Osteoblast (primary cell): ENCODE data around the gene SEC24B. TPM values are rescaled to one million over a fixed set of nuclear protein-coding genes. Genes with fewer than 3 reads are reported as not detected.

Experiments used
- DNase-seq: peaks from one replicate; pipeline ENCODE4 v3.0.0; 2011; ENCODE audit warnings: low spot score, mixed read lengths; ENCODE audit not compliant: insufficient read length; ENCODE audit errors: missing footprints
- H2AFZ ChIP-seq: 2 replicates; pipeline ENCODE4 v1.6.0; 2011; ENCODE audit warnings: mild to moderate bottlenecking, low read length
- H3K27ac ChIP-seq: 2 replicates; pipeline ENCODE4 v1.5.1; 2011; ENCODE audit warnings: mild to moderate bottlenecking, low read depth, low read length, moderate library complexity
- H3K27me3 ChIP-seq: 2 replicates; pipeline ENCODE4 v1.6.0; 2012; ENCODE audit warnings: mild to moderate bottlenecking, control low read depth, inconsistent platforms, low read length, moderate library complexity; ENCODE audit not compliant: insufficient read depth
- H3K36me3 ChIP-seq: 2 replicates; pipeline ENCODE4 v1.5.1; 2011; ENCODE audit warnings: mild to moderate bottlenecking, low read length, control low read depth, moderate library complexity; ENCODE audit not compliant: insufficient read depth
- H3K4me1 ChIP-seq: 2 replicates; pipeline ENCODE4 v1.5.1; 2011; ENCODE audit warnings: mild to moderate bottlenecking, low read length, control low read depth, moderate library complexity; ENCODE audit not compliant: insufficient read depth
- H3K4me2 ChIP-seq: 2 replicates; pipeline ENCODE4 v1.6.0; 2011; ENCODE audit warnings: mild to moderate bottlenecking, low read length; ENCODE audit not compliant: insufficient read depth
- H3K4me3 ChIP-seq: fragments of 200-600 bp; sonication (generic); 3 replicates; pipeline ENCODE4 v1.5.1; 2012; ENCODE audit warnings: mild to moderate bottlenecking, low read length, inconsistent platforms; ENCODE audit not compliant: insufficient read depth
- H3K79me2 ChIP-seq: 2 replicates; pipeline ENCODE4 v1.6.0; 2012; ENCODE audit warnings: mild to moderate bottlenecking, low read length, control low read depth, inconsistent platforms; ENCODE audit not compliant: insufficient read depth
- H3K9me3 ChIP-seq: 2 replicates; pipeline ENCODE4 v1.5.1; 2011; ENCODE audit warnings: low read depth, low read length, control low read depth
- H4K20me1 ChIP-seq: 2 replicates; pipeline ENCODE4 v1.6.0; 2012; ENCODE audit warnings: mild to moderate bottlenecking, low read length, control low read depth; ENCODE audit not compliant: insufficient read depth
- CTCF ChIP-seq: IDR thresholded peaks from 2 replicates; pipeline ENCODE4 v1.5.1; 2011; ENCODE audit warnings: mild to moderate bottlenecking, low read depth, low read length, moderate library complexity; ENCODE audit errors: extremely low read depth
- total RNA-seq: library from RNA; depleted of rRNA; stranded (reverse); fragments of >200 nt; gene quantifications from 2 replicates; pipeline ENCODE4 v1.2.3, GENCODE V29; 2012

SEC24B gene
- total RNA-seq, 1 donor = 18.1 TPM

- no peak overlapping the region for H3K27ac ChIP-seq
These were observed 111.8 kb downstream of the SEC24B start for GRCh38 chr4:109545401-109545800.

GRCh38 chr4:109547394-109547793 is 113.8 kb downstream of the SEC24B start:
- H3K36me3 ChIP-seq = peaks cover 21% of the 10 kb centered on the region
- H3K4me2 ChIP-seq = no peak overlapping the region
- H3K79me2 ChIP-seq = no peaks in the 10 kb centered on the region
- H4K20me1 ChIP-seq = peaks cover 3% of the 10 kb centered on the region
- TF ChIP-seq CTCF = no peak
- H3K4me1 ChIP-seq = peaks cover 6% of the 10 kb centered on the region
- no peak overlapping the region for H3K27ac ChIP-seq
- DNase-seq = peak; percentile 19
- no peaks in the 10 kb centered on the region for H3K9me3 ChIP-seq
- no peak overlapping the region for H2AFZ ChIP-seq
- H3K27me3 ChIP-seq = no peaks in the 10 kb centered on the region
- H3K4me3 ChIP-seq = no peak overlapping the region

More at GRCh38 chr4:109545401-109545800, 111.8 kb downstream of the SEC24B start:
- H3K9me3 ChIP-seq = no peaks in the 10 kb centered on the region
- no peak for TF ChIP-seq CTCF
- no peak overlapping the region for H3K4me2 ChIP-seq
- no peaks in the 10 kb centered on the region for H3K27me3 ChIP-seq
- DNase-seq = no peak
- no peaks in the 10 kb centered on the region for H3K79me2 ChIP-seq
- H3K36me3 ChIP-seq = peaks cover 32% of the 10 kb centered on the region
- H3K4me3 ChIP-seq = no peak overlapping the region
- peaks cover 6% of the 10 kb centered on the region for H3K4me1 ChIP-seq
- no peak overlapping the region for H2AFZ ChIP-seq
- H4K20me1 ChIP-seq = peaks cover 3% of the 10 kb centered on the region

- Histone ChIP-seq H3K4me1 (peaks cover 6% of the 10 kb centered on the region), H2AFZ (no peak overlapping the region), H3K36me3 (peaks cover 14% of the 10 kb centered on the region), H3K27ac (peak overlapping the region; percentile 47), H3K4me3 (no peak overlapping the region), H3K79me2 (no peaks in the 10 kb centered on the region), H3K27me3 (no peaks in the 10 kb centered on the region), H4K20me1 (peaks cover 3% of the 10 kb centered on the region), H3K9me3 (no peaks in the 10 kb centered on the region), H3K4me2 (peak overlapping the region; percentile 37)
- TF ChIP-seq CTCF = no peak
- peak; percentile 38 for DNase-seq
These were observed 115.0 kb downstream of the SEC24B start for GRCh38 chr4:109548655-109549054.

- peaks cover 2% of the 10 kb centered on the region for H4K20me1 ChIP-seq
- no peak for DNase-seq
- H3K27ac ChIP-seq = no peak overlapping the region
- H3K4me2 ChIP-seq = no peak overlapping the region
- no peaks in the 10 kb centered on the region for H3K79me2 ChIP-seq
- H3K9me3 ChIP-seq = no peaks in the 10 kb centered on the region
- no peaks in the 10 kb centered on the region for H3K27me3 ChIP-seq
- H3K36me3 ChIP-seq = no peaks in the 10 kb centered on the region
- H3K4me1 ChIP-seq = peaks cover 6% of the 10 kb centered on the region
- H3K4me3 ChIP-seq = no peak overlapping the region
- H2AFZ ChIP-seq = no peak overlapping the region
- no peak for TF ChIP-seq CTCF
These were observed 118.6 kb downstream of the SEC24B start for GRCh38 chr4:109552237-109552636.
